GM18517 (cell line): Measurements from ENCODE around the gene PAPPA.

ENCODE experiments used
- ATAC-seq: cut with Tn5 transposase; IDR thresholded peaks from one replicate; pipeline ENCODE4 v1.9.1; 2021; ENCODE audit warnings: mild to moderate bottlenecking, moderate library complexity; ENCODE audit not compliant: unreplicated experiment

Gene PAPPA

DNA sequence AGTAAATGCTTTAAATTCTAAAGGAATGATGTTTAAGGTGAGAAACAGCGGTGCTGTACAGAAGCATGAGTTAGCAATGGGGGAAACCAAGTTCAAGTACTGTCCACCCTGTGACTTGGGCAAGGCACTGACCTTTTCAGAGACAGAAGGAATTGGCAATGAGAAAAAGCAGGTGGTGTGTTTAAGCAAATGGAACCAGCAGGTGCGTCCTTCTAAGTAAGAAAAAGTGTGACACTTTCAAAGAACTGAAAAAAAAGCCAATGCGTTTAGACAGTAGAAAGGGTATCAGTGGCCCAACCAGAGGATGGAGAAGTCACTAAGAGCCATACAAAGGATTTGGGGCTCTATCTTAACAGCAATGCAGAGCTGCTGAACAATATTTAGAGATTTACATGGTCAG lies 250.6 kb downstream of the PAPPA start:
- no peak for ATAC-seq

- no peak for ATAC-seq
Measured at GRCh38 chr9:116405321-116405720, 251.7 kb downstream of the PAPPA start.

GRCh38 chr9:116406469-116406868 lies 252.9 kb downstream of the PAPPA start:
- no peak for ATAC-seq

DNA sequence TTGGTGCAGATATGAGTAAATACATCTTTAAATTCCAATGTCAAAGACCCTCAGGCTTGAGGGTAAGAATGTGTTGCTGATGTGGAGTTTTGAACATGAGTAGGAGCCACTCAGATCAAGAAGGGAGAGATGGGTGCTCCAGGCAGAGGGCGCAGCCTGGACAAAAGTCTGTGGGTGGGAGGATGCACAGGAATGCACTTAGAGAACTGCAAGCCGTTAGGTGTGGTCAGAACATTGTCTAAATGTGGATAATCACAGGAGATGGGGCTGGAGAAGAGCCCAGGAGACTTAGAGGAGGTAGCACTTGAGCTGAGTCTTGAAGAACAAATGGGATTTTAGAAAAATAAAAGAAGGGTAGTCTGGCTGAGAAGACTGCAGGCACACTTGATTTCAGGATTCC lies 255.5 kb downstream of the PAPPA start:
- ATAC-seq = no peak

DNA sequence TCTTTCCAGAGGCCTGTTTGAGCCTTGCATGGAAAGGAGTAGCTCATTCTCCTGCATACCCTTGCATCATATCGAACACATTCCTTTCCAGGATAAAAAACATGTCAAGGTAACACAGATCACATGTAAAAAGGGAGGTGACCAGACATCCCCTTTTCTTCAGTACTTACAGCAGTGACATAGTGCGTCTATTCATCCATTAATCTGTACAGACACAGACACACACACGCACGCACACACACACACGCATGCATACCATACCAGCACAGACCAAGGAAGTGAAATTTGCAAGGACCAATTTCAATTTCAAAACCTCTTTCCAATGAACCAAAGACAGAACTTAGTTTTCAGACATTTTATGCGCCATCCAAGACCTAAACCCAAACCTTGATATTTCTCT lies 256.0 kb downstream of the PAPPA start:
- ATAC-seq = no peak

- ATAC-seq = no peak
Measured at GRCh38 chr9:116411506-116411905, 257.9 kb downstream of the PAPPA start.

GRCh38 chr9:116414374-116414773 lies 260.8 kb downstream of the PAPPA start:
- no peak for ATAC-seq

- ATAC-seq = no peak
Measured at GRCh38 chr9:116416421-116416820, 262.8 kb downstream of the PAPPA start.

- no peak for ATAC-seq
Measured at GRCh38 chr9:116417464-116417863, 263.9 kb downstream of the PAPPA start.

- no peak for ATAC-seq
Measured at GRCh38 chr9:116419181-116419580, 265.6 kb downstream of the PAPPA start.

GRCh38 chr9:116420993-116421538 lies 267.5 kb downstream of the PAPPA start:
- ATAC-seq = no peak

GRCh38 chr9:116422119-116422979 lies 268.8 kb downstream of the PAPPA start:
- no peak for ATAC-seq

- ATAC-seq = no peak
Measured at GRCh38 chr9:116423149-116423548, 269.6 kb downstream of the PAPPA start.

- no peak for ATAC-seq
Measured at GRCh38 chr9:116425244-116425643, 271.7 kb downstream of the PAPPA start.

DNA sequence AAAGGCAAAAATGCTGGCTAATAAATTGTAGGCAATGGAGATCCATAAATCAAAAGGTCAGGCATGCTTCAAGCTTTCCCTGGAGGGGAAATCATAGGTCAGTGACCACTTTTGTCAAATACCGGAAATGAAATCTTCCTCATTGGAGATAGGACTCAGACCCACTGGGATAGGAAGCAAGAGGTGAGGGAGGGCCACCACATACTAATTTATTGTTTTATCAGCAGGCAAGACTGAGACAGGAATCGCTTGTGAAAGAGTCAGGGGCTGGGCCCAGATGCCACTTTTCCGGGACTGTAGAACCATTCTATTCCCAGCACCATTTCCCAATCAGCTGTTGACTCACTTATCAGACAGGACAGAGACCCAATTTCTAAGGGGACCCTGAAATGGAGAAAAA lies 277.3 kb downstream of the PAPPA start:
- ATAC-seq = no peak

DNA sequence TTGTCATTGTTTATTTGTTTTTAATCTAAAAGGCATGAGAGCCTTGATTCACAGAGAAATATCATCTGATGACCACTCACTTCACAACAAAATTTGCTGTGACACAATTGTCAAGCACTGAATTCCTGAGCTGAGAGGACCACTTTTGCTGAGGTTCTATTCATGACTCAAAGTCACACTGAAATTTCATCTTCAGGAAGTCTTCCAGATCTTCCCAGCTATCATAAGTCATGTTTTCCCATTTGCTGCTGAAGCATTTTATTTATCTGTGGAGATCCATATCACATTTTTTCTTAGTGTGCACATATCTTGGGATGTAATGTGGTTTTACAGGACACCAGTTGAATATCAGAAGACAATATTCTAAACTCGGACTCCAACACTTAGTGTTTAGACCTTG lies 278.5 kb downstream of the PAPPA start:
- ATAC-seq = no peak

DNA sequence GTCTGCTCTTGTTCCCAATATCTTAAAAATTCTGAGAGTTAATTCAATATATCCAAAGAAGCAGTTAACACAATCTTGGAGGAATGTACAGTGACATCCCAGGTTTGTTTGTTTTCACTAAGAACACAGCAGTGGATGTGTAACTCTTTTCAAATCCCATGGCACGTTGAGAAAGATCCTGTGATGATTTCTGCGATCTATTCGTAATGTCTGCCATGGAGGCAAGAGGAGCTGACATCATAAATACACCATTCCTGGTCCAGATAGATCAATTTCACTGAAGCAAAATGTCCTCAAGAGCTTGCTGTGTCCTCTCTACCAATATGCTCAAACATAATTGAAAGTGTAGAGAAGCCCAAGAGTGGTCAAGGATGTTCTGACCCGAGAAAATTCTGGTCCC lies 280.7 kb downstream of the PAPPA start:
- no peak for ATAC-seq

- no peak for ATAC-seq
Measured at GRCh38 chr9:116435706-116436105, 282.1 kb downstream of the PAPPA start.

- ATAC-seq = no peak
Measured at GRCh38 chr9:116436121-116436520, 282.5 kb downstream of the PAPPA start.

GRCh38 chr9:116437411-116438370 lies 284.1 kb downstream of the PAPPA start:
- no peak for ATAC-seq

DNA sequence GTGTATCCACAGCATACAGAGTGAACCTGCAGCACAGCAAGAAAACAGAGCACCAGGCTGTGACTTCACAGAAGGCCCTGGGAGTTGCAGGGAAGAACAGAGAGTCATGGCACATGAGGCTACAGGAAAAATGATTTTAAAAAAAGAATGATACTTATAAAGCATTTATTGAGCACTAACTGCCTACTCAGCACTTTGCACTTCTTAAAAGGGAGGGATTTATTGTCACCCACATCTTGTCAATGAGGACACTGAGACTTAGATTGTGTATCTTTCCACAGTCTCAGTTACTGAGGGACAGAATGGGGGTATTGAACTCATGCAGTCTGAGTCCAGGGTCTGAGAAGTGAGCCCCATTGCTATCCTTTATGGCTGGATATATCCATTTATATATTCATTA lies 288.9 kb downstream of the PAPPA start:
- ATAC-seq = no peak

GRCh38 chr9:116447934-116448333 lies 294.3 kb downstream of the PAPPA start:
- ATAC-seq = no peak
